IPS DF 6.9 (cell line): Measurements from ENCODE around the gene DNAAF5.
"Not testable (repeated sequence)": the region's sequence is repeated elsewhere in the genome, so short reads cannot be mapped to it uniquely, and the experiment has no call there.

Experiments used
- DNase-seq: peaks from one replicate; pipeline ENCODE4 v3.0.0-alpha.2; 2013; ENCODE audit warnings: low read depth, low spot score
- H3K27ac ChIP-seq: one replicate; pipeline ENCODE4 v1.5.1; 2013; ENCODE audit warnings: low read length, control low read depth
- H3K27me3 ChIP-seq: 2 replicates; pipeline ENCODE4 v1.6.1; 2013; ENCODE audit warnings: mild to moderate bottlenecking, low read length; ENCODE audit not compliant: control insufficient read depth, insufficient read depth
- H3K36me3 ChIP-seq: 2 replicates; pipeline ENCODE4 v1.6.1; 2013; ENCODE audit warnings: low read length; ENCODE audit not compliant: control insufficient read depth, insufficient read depth
- H3K4me1 ChIP-seq: 2 replicates; pipeline ENCODE4 v1.6.1; 2013; ENCODE audit warnings: low read length; ENCODE audit not compliant: control insufficient read depth, insufficient read depth
- H3K4me3 ChIP-seq: 2 replicates; pipeline ENCODE4 v1.5.1; 2013; ENCODE audit warnings: mild to moderate bottlenecking, low read length
- H3K9me3 ChIP-seq: 2 replicates; pipeline ENCODE4 v1.6.1; 2013; ENCODE audit warnings: low read length, inconsistent platforms; ENCODE audit not compliant: control insufficient read depth, insufficient read depth
- WGBS: extraction: QIAGEN DNeasy Blood & Tissue Kit; methylation state at CpG from one replicate; pipeline ENCODE4 v1.1.7; 2013; ENCODE audit warnings: mixed read lengths, missing lambda C conversion rate; ENCODE audit not compliant: insufficient read length, insufficient coverage; 5-methylcytosine and 5-hydroxymethylcytosine counted together

DNAAF5 gene

DNA sequence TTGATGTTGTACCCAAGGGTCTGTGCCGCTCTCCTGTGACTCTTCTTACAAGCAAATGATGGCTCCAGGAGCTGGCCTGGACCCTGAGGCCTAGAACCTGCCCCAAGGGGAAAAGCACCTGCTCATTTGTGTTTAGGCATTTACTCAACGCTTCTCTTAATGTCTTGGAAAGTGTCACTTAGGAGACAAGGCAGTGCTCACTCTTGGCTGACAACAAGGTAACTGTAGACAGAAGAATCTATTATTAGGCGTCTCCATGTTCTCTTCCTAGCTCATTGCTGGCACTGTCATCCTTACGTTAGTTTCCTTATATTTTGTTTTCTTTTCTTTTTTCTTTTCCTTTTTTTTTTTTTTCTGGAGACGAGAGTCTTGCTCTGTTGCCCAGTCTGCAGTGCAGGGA, 67.7 kb downstream of the DNAAF5 start:
- no peaks in the 10 kb centered on the region for H3K4me1 ChIP-seq
- H3K9me3 ChIP-seq, result peaks cover 1% of the 10 kb centered on the region; the same call in 1 of the 2 replicates

DNA sequence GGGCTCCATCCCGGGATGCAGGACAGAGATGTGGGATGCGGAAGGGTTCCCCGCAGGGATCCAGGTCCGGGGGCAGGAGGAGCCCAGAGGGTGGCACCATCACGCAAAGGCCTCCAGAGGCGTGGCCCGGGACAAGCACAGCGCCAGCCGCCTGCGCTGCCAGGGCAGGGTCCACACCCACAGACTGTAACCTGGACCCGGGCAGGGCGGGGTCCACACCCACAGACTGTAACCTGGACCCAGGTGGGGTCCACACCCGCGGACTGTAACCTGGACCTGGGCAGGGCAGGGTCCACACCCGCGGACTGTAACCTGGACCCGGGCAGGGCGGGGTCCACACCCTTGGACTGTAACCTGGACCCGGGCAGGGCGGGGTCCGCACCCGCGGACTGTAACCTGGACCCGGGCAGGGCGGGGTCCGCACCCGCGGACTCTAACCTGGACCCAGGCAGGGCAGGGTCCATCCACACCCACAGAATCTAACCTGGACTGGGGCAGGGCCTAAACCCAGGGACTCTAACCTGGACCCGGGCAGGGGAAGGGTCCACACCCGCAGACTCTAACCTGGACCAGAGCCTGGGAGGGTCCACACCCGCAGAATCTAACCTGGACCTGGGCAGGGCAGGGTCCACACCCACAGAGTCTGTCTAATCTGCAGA, 68.3 kb downstream of the DNAAF5 start:
- no peak for DNase-seq
- no CpG with 5 or more reads among the region's 31 CpGs for WGBS
- Histone ChIP-seq H3K27ac (no peak overlapping the region), H3K27me3 (no peaks in the 10 kb centered on the region), H3K4me3 (no peak overlapping the region), H3K36me3 (no peaks in the 10 kb centered on the region), H3K9me3 (peaks cover 1% of the 10 kb centered on the region; the same call in 1 of the 2 replicates), H3K4me1 (no peaks in the 10 kb centered on the region)

More for the DNA sequence above, 67.7 kb downstream of the DNAAF5 start:
- DNase-seq, result no peak
- no peak overlapping the region for H3K4me3 ChIP-seq
- whole genome bisulfite sequencing, result no CpG with 5 or more reads among the region's 5 CpGs
- no peaks in the 10 kb centered on the region for H3K27me3 ChIP-seq
- H3K27ac ChIP-seq, result no peak overlapping the region
- no peaks in the 10 kb centered on the region for H3K36me3 ChIP-seq

DNA sequence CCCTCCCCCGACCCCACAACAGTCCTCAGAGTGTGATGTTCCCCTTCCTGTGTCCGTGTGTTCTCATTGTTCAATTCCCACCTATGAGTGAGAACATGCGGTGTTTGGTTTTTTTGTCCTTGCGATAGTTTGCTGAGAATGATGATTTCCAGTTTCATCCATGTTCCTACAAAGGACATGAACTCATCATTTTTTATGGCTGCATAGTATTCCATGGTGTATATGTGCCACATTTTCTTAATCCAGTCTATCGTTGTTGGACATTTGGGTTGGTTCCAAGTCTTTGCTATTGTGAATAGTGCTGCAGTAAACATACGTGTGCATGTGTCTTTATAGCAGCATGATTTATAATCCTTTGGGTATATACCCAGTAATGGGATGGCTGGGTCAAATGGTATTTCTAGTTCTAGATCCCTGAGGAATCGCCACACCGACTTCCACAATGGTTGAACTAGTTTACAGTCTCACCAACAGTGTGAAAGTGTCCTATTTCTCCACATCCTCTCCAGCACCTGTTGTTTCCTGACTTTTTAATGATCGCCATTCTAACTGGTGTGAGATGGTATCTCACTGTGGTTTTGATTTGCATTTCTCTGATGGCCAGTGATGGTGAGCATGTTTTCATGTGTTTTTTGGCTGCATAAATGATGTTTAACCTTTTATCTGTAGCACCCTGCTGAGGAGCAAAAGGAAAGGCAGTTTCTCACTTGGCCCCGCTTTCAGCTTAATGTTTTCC, 70.1 kb downstream of the DNAAF5 start:
- not testable (repeated sequence) for H3K27ac ChIP-seq, H3K27me3 ChIP-seq, DNase-seq, H3K4me3 ChIP-seq, H3K36me3 ChIP-seq, H3K9me3 ChIP-seq, H3K4me1 ChIP-seq
- WGBS, result no CpG with 5 or more reads among the region's 10 CpGs

DNA sequence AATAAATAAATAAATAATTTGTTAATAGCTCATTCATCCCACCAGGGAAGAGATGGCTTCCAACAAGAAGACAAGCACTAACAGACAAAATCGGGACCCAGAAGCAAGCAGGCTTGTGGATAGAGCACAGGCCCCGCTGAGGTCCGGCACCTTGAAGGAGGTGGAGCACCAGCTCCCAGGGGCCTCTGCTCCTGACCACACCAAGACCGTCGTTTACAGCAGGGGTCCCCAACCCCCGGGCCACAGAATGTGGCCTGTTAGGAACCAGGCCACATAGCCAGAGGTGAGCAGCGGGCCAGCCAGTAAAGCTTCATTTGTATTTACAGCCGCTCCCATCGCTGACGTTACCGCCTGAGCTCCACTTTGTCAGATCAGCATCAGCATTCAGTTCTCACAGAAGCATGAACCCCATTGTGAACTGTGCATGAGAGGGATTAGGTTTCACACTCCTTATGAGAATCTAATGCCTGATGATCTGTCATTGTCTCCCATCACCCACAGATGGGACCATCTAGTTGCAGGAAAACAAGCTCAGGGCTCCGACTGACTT, 72.5 kb downstream of the DNAAF5 start:
- WGBS, result no CpG with 5 or more reads among the region's 12 CpGs
- no peak for DNase-seq
- no peak overlapping the region for H3K4me3 ChIP-seq
- H3K27me3 ChIP-seq, result 0 out of 2 replicates have a peak, but pooled peaks cover 2% of the 10 kb centered on the region
- H3K4me1 ChIP-seq, result no peaks in the 10 kb centered on the region
- no peaks in the 10 kb centered on the region for H3K36me3 ChIP-seq
- peaks cover 1% of the 10 kb centered on the region; the same call in 1 of the 2 replicates for H3K9me3 ChIP-seq
- H3K27ac ChIP-seq, result no peak overlapping the region

DNA sequence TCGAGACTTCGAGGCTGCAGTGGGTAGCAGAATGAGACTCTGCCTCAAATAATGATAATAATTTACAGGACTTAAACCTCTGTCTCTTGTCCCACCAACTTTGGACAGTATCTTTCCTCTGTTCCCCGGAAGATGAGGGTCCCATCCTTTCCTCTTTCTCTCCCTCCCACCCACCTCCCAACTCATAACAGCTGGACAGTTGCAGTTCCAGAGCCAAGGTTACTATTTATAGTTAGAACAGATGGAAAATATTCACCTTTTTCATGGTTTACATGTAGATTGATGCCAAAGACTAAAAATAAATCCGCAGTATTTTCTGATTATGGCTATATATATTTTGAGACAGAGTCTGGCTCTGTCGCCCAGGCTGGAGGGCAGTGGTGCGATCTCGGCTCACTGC, 74.2 kb downstream of the DNAAF5 start:
- no peaks in the 10 kb centered on the region for H3K4me1 ChIP-seq
- WGBS, result no CpG with 5 or more reads among the region's 7 CpGs
- no peaks in the 10 kb centered on the region for H3K36me3 ChIP-seq
- DNase-seq, result no peak
- H3K27me3 ChIP-seq, result 0 out of 2 replicates have a peak, but pooled peaks cover 2% of the 10 kb centered on the region
- H3K9me3 ChIP-seq, result peaks cover 1% of the 10 kb centered on the region; the same call in 1 of the 2 replicates
- H3K4me3 ChIP-seq, result no peak overlapping the region
- H3K27ac ChIP-seq, result no peak overlapping the region

DNA sequence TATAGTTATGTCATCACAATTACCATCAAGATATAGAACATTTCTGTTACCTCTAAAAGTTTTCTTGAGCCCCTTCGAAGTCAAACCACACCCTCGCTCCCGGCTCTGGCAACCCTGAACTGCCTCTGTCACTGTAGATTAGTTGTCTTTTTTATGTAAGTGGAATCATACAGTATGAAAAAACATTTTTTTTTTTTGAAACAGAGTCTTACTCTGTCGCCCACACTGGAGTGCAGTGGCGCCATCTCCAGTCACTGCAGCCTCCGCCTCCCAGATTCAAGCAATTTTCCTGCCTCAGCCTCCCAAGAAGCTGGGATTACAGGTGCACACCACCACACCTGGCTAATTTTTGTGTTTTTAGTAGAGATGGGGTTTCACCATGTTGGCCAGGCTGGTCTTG, 74.9 kb downstream of the DNAAF5 start:
- not testable (repeated sequence) for H3K27ac ChIP-seq, H3K9me3 ChIP-seq, H3K4me3 ChIP-seq, H3K27me3 ChIP-seq, DNase-seq, H3K36me3 ChIP-seq, H3K4me1 ChIP-seq
- WGBS, result no CpG with 5 or more reads among the region's 6 CpGs

DNA sequence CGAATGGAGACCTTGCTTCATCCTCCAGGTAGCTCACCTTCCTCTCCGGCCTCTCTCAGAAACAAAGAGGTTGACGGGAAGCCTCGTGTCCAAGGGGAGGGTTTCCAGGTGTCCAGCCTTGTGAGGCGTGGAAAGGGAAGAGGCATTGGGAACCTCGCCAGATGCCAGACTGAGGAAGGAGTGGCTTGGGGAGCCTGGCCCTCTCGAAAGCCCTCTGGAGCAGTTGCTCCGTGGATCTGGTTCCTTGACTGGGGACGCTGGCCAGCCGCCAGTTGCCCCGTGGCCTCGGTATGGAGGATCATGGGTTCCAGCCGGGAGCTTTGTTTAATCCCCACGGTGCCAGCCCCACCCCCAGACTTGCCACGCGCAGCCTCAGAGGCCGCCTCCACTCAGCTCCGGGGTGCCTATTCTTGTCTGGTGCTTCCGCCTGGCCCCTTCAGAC, 75.5 kb downstream of the DNAAF5 start:
- Histone ChIP-seq H3K27me3 (0 out of 2 replicates have a peak, but pooled peaks cover 2% of the 10 kb centered on the region), H3K27ac (no peak overlapping the region)
- whole genome bisulfite sequencing, result no CpG with 5 or more reads among the region's 19 CpGs

DNA sequence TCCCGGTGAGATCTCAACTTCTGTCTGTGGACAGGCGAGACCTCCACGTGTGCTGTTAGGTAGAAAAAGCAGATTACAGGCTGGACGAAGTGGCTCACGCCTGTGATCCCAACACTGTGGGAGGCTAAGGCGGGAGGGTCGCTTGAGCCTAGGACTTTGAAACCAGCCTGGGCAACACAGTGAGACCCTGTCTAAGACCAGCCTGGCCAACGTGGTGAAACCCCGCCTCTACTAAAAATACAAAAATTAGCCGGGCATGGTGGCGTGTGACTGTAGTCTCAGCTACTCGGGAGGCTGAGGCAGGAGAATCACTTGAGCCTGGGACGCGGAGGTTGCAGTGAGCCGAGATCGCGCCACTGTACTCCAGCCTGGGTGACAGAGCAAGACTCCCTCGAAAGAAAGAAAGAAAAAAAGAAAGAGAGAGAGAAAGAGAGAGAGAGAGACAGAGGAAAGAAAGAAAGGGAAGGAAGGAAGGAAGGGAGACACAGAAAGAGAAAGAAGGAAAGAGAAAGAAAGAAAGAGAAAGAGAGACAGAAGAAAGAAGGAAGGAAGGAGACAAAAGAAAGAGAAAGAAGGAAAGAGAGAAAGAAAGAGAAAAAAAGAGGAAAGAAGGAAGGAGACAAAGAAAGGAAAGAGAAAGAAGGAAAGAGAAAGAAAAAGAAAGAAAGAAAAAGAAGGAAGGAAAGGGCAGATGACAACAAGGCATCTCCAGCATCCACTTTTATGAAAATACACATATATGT, 76.2 kb downstream of the DNAAF5 start:
- no CpG with 5 or more reads among the region's 18 CpGs for WGBS
- H3K4me1 ChIP-seq, result no peaks in the 10 kb centered on the region
- H3K27me3 ChIP-seq, result 0 out of 2 replicates have a peak, but pooled peaks cover 2% of the 10 kb centered on the region
- H3K4me3 ChIP-seq, result no peak overlapping the region
- peaks cover 1% of the 10 kb centered on the region; the same call in 1 of the 2 replicates for H3K9me3 ChIP-seq
- DNase-seq, result no peak
- no peaks in the 10 kb centered on the region for H3K36me3 ChIP-seq
- H3K27ac ChIP-seq, result no peak overlapping the region

More for the DNA sequence above, 75.5 kb downstream of the DNAAF5 start:
- H3K4me3 ChIP-seq, result no peak overlapping the region
- no peaks in the 10 kb centered on the region for H3K4me1 ChIP-seq
- H3K36me3 ChIP-seq, result no peaks in the 10 kb centered on the region
- DNase-seq, result no peak
- peaks cover 1% of the 10 kb centered on the region; the same call in 1 of the 2 replicates for H3K9me3 ChIP-seq

DNA sequence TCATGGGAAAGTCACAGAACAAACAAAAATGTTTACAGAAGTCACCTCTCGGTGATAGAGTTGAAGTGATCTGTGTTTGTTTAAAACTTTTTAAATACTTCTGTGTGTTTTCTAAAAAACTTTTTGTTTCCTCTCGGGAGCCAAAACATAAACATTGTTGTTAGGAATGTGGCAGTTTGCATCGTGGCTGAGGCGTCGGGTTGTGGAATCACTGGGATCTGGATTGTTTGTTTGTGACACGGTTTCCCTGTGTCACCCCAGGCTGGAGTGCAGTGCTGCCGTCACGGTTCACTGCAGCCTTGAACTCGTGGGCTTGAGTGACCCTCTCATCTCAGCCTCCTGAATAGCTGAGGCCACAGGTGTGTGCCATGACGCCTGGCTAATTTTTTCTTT, 76.7 kb downstream of the DNAAF5 start:
- Histone ChIP-seq H3K4me1 (no peaks in the 10 kb centered on the region), H3K4me3 (no peak overlapping the region), H3K27ac (no peak overlapping the region), H3K9me3 (peaks cover 1% of the 10 kb centered on the region; the same call in 1 of the 2 replicates), H3K36me3 (no peaks in the 10 kb centered on the region), H3K27me3 (0 out of 2 replicates have a peak, but pooled peaks cover 2% of the 10 kb centered on the region)
- no CpG with 5 or more reads among the region's 10 CpGs for WGBS
- no peak for DNase-seq

DNA sequence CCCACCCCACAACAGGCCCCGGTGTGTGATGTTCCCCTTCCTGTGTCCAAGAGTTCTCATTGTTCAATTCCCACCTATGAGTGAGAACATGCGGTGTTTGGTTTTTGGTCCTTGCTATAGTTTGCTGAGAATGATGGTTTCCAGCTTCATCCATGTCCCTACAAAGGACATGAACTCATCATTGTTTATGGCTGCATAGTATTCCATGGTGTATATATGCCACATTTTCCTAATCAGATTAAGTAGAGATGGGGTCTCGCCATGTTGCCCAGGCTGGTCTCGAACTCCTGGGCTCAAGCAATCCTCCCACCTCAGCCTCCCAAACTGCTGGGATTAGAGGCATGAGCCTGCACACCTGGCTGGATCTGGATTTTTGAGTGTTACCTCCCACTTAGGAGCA, 77.3 kb downstream of the DNAAF5 start:
- not testable (repeated sequence) for H3K36me3 ChIP-seq, H3K4me3 ChIP-seq, H3K27me3 ChIP-seq, H3K9me3 ChIP-seq, H3K4me1 ChIP-seq, DNase-seq, H3K27ac ChIP-seq
- WGBS, result no CpG with 5 or more reads among the region's 4 CpGs
